ENCODE measurements around the gene TUBB2B.

Gene TUBB2B

DNA sequence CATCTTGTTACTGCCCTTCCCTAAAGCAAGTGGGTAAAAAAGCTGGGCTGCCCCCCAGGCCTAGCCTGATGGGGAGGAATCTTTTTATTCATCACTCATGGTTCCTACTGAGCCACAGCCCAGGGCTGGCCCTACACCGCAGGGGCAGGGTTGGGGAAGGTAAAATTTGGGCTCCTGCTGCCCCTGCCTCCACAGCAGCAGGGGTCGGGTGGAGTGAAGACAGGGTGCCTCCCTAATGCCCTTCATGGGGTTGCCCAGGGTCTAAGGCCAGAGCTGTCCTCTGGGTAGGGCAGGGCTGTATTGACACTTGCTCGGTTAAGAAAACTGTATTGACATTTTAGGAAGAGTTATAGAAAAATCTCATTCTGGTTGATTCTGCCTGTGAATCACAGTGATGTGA, 22.4 kb upstream of the TUBB2B start:
- TF ChIP-seq GATA2 (IDR thresholded peaks at IDR 0.05; ENCODE audit: low read depth, low read length) = no peak
- no peak for TF ChIP-seq GATA3 (IDR thresholded peaks at IDR 0.05; ENCODE audit: low read depth, low read length)

DNA sequence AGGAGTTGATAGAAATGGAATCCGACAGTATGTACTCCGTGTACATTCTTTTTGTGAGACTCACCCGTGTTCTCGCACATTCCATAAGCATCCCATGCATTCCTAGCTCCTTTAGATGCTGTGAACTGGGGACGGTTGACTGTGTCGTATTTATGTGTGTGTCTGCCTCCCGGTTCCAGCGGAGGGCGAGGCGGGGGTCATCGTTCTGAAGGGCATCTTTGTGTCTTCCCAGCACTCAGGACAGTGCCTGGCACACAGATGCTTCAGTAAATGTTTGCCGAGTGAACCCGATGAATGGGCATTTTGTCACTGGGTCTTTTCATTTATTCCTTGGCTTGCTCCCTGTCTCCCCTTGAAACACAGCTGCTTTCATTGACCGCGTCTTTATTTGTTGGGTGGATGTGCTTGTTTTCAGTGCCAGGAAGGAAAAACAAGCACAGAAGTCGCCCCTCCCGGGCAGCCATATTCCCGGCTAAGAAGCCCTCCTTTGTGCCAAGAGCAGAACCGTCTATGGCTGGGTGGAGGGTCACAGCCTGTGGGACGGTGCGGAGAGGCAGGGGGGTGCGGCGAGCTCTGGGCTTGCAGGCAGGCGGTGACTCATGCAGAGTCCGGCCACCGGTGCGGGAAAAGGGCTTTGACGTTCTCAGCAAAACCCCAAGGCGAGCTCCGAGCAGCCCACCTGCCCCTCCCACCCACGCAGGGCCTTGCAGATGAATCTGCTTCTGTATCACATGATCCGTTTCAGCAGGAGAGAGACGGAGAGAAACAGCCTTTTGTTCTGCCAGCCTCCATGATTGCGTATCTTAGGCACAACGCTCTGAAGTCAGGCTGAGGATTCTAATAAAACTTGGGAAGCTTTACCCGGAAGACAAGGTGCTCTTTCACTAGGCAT, 20.0 kb upstream of the TUBB2B start:
- TF ChIP-seq GATA2 (IDR thresholded peaks at IDR 0.05; ENCODE audit: low read depth, low read length) (no peak), GATA3 (IDR thresholded peaks at IDR 0.05; ENCODE audit: low read depth, low read length) (no peak)

DNA sequence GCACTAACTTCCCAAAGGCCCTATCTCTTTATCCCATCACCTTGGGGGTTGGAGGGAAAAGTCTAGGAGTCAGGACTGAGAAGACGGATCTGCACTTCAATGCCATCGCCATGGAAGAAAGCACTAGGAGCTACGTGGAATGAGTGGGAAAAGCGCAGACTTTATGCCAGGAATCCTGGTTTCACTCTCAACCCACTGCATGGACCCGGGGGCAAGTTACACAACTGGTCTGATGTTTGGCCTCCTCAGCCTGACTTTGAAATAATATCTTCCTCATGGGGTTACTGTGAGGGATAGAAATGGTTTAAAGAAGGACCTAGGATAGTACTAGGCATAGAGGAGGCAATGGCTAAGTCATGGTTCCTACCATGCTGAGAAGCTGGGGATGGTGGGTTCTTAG, 17.8 kb upstream of the TUBB2B start:
- TF ChIP-seq GATA3 (IDR thresholded peaks at IDR 0.05; ENCODE audit: low read depth, low read length) = no peak

DNA sequence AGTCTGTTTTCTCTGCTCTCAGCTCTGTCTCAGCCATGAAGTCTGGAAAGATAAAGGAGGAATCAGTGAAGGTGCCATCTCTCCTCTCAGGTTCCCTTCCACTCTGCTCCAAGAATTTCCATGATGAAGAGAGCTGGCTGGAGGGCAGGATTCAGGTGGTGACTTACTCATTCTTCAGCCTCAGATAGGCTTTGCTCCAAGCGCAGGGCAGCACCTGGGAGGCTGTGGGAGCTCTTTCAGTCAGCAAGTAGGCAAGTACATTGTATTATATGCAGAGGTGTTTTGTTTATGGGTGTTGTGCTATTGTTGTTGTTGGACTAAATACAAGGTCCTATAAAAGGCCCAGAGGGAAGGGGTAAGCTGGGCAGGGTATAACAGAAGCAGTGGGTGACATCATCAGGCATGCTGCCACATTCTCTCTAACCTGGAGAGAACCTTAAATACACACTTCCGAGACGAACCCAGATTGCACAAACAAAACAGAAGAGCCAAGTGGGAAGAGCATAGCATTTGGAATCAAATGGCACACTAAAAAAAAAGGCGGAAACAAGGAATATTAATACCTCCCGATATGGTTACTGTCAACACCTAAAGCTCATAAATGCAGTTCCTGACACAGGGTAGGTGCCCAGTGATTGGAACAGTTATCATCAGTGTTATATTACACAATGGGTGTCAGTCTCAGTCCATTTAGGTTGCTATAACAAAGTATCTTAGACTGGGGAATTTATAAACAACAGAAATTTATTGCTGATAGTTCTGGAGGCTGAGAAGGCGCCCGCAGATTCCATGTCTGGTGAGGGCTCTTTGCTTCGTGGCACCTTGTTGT, 16.8 kb upstream of the TUBB2B start:
- TF ChIP-seq GATA3 (IDR thresholded peaks at IDR 0.05; ENCODE audit: low read depth, low read length) = no peak
- TF ChIP-seq GATA2 (IDR thresholded peaks at IDR 0.05; ENCODE audit: low read depth, low read length) = no peak

DNA sequence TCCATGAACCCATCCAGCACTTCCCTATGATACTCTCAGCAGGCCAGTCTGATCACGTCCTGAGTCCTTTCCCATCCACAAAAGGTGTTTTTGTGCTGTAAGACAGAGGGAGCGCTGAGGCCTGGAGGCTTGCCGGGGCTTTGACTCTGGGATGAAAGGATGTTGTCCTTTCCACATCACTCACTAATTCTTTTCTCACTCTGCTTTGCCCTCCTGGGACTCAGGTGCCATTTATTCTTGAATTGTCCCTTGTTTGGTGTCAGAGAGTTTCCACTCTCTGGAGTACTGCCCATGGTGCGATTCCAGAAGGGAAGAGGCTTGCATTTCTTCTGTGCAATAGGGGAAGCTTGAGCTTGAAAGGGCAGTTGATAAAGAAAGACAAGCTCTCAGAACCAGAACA, 15.3 kb upstream of the TUBB2B start:
- no peak for TF ChIP-seq GATA2 (IDR thresholded peaks at IDR 0.05; ENCODE audit: low read depth, low read length)
- TF ChIP-seq GATA3 (IDR thresholded peaks at IDR 0.05; ENCODE audit: low read depth, low read length) = no peak

DNA sequence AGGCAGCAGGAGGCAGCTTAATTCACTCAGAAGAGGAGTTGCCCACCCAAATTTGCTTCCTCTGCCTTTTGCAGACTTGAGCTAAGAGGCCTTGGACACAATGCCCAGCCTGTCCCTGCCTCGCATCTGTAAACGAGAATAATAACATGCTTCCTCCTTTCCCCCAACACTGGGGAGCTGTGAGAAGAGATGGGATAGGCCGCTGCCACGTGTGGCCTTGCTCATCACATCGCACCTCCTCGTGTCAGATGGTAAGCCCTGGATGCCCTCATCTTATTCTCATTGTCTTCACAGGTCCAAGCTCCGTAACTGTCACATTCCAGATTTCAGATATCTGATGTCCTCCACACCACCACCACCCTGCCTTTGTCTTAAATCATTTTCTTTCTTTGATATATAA, 13.1 kb upstream of the TUBB2B start:
- TF ChIP-seq GATA3 (IDR thresholded peaks at IDR 0.05; ENCODE audit: low read depth, low read length) (no peak), GATA2 (IDR thresholded peaks at IDR 0.05; ENCODE audit: low read depth, low read length) (no peak)

DNA sequence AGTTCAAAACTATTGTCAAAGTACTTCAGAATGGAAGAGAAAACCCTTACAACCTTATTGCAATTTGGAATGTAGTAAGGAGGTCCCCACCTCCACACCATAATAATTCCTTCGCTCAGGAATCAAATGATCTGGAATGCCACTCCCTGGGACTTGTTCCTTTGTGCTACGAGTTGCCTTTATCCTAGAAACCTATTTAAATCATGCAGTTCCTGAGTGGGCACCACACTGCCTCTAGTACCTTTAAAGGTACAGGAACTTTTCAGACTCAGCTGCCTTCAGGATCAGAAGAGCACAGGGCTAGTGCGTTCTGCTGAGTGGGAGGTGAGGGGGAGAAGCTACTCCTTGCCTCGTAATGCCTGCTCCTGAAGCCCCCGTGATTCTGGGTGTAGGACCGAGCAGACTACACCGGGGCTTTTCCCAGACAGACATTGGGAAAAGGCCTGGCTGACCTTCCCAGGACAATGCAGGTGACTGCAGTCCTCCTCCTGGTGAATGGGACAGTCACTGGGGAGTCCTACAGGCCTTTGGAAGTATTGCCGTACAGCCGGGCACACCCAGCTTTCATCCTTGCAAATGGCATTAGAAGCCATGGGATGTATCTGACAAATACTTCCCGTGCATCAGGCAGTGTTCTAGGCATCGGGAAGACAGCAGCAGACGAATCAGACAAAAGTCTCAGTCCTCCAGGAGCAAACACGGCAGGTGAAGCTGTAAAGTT, 11.8 kb upstream of the TUBB2B start:
- TF ChIP-seq GATA3 (IDR thresholded peaks at IDR 0.05; ENCODE audit: low read depth, low read length) = no peak
- TF ChIP-seq GATA2 (IDR thresholded peaks at IDR 0.05; ENCODE audit: low read depth, low read length) = no peak

DNA sequence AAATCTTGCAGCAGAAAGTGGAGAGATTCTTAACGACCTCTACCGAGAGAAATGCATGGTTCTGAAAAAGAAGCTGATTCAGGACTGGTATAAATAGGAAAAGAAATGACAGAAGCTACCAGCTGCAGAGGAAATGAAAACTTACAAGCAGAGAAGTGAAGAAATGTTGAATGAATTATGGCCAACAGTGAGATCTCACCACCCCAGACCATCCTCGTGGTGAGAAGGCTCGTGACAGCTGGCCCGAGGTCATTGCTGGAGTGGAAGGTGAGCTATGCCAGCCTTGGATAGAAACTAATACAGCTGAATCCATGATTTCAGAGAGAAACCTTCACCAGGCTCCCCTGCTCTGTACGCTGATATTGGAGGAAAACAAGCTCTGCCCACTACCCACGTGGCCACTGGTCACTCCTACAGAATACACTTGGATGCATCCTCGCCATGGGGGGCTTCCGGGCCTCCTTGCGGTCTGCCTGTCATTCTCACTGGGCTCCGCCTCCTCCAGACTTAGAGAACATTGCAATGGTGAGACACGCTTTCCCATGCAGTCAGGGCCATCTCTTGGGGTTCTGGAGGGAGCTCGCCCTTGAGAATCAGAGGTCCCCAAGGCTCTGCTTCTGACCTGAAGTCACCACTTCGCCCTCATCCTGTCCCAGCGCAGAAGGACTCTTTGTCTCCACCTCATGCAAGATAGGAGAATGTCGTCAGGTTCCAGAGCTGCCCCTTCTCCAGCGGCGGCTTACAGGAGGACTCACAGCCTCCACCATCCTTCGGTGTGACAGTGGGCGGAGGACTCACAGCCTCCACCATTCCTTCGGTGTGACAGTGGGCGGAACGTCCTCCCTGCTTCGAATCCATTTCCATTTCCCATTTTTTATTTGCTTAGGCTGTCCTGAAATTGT, 10.6 kb upstream of the TUBB2B start:
- TF ChIP-seq GATA2 (IDR thresholded peaks at IDR 0.05; ENCODE audit: low read depth, low read length) (no peak), GATA3 (IDR thresholded peaks at IDR 0.05; ENCODE audit: low read depth, low read length) (no peak)

DNA sequence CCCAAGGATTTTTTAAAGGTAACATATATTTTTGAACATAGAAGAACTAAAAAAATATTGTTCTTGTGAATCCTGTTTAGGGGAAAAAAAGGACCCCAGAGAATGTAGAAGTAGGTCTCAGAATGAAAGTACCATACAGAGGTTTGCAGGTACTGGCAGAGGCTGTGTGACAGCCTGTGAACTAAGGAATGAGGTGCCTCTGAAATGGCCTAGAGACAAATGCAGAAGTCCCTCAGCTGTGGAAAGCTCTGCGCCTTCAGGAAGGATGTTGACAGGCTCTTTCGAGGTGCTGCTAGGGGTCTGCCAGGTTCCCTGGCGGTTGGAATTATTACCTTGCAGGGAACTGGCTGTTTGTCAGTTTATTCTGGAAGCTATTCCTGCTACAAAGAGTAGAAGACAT, 8.6 kb upstream of the TUBB2B start:
- TF ChIP-seq GATA3 (IDR thresholded peaks at IDR 0.05; ENCODE audit: low read depth, low read length) = no peak
- no peak for TF ChIP-seq GATA2 (IDR thresholded peaks at IDR 0.05; ENCODE audit: low read depth, low read length)

DNA sequence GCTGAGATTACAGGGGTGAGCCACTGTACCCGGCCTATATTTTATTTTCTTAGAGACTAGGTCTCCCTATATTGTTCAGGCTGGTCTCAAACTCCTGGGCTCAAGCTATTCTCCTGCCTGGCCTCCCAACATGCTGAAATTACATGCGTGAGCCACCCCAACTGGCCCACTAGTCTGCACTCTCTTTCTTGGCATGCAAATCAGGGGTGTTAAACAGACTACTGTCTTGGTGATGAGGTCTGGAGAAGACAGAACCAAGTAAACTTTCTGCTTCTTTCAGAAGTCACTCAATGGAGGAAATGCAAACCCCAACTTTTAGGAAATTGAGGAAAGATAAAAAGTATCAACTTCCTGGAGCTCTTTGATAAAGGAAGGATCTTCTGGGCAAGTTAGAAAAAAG, 8.0 kb upstream of the TUBB2B start:
- TF ChIP-seq GATA2 (IDR thresholded peaks at IDR 0.05; ENCODE audit: low read depth, low read length) = no peak
- TF ChIP-seq GATA3 (IDR thresholded peaks at IDR 0.05; ENCODE audit: low read depth, low read length) = no peak

DNA sequence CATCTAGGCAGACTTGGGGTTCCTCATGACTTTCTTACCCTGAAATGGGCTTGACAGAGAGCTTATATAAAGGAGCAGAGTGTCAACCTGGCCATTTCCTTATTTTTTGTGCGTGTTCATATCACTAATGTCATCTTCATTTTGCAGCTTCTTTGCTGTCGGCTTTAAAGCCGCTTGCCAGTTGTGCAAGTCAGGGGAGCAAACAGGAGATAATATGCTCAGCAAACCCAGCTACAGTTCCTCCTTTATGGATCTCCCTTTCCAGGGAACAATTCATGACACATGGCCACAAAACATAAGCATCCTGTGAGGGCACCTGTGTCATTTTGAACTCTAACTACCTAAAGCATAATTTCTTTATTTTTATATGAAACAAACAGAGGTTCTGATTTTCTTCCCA, 6.5 kb upstream of the TUBB2B start:
- no peak for TF ChIP-seq GATA2 (IDR thresholded peaks at IDR 0.05; ENCODE audit: low read depth, low read length)
- no peak for TF ChIP-seq GATA3 (IDR thresholded peaks at IDR 0.05; ENCODE audit: low read depth, low read length)

DNA sequence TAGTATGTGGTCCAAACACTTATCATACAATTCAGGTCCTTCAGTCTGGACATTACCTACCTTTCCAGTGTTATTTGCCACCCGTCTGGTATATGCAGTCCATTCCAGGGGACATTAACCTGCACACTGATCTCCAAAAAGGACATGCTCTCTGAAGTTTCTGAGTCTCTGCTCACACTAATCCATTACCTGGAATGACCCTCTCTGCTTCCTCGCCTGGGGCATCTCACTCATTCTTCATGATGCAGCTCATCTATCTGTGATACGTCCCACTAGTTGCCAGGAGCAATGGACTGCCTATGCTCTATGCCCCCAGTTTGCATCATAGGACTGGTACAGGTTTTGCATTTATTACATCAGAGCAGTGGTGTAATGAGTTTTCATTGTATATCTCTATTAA, 5.9 kb upstream of the TUBB2B start:
- TF ChIP-seq GATA2 (IDR thresholded peaks at IDR 0.05; ENCODE audit: low read depth, low read length) (no peak), GATA3 (IDR thresholded peaks at IDR 0.05; ENCODE audit: low read depth, low read length) (no peak)
